ENCODE measurements around the gene BTBD9. TPM values are rescaled to one million over a fixed set of nuclear protein-coding genes. Genes with fewer than 3 reads are reported as not detected.

The BTBD9 gene
- polyA plus RNA-seq, 2 of the 4 experiments (the other 2 are of a cell fraction): 2.3 to 4.6 TPM

DNA sequence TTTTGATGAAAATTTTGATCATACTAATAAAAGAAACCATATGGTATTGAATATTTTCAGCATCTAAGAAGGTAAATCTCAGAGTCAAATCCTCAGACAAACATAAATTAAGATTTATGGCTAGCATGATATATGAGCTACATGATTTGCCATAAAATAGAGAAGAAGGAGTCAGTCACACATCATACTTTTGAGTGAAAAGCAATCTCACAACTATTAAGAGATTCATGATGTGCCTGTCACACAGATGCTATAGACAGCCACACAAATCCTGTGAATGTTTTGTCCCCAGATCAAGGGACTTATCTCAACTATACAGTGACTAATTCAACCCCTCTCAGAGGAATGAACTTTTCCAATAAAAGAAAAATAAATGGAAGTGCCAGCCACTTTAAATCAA is 85.7 kb downstream of the BTBD9 start:
- no peak for ATAC-seq
- CTCF ChIA-PET: interaction anchor here (0.8 kb wide), 1 partner anchor 22 kb away, joined by 4 read pairs; no protein-coding TSS in a partner anchor
- Histone ChIP-seq H3K9me3 (no peaks in the 10 kb centered on the region), H3K4me1 (peaks cover 7% of the 10 kb centered on the region; the same call in 1 of the 3 replicates), H3K4me2 (no peak overlapping the region), H3K27ac (no peak overlapping the region), H3K4me3 (no peak overlapping the region)
- FAIRE-seq: no peak
- TF ChIP-seq HMGXB4 (CRISPR knock-in tag; IDR thresholded peaks at IDR 0.05; ENCODE audit: borderline replicate concordance): no peak
- TF ChIP-seq FOSL2 (IDR thresholded peaks at IDR 0.05): no peak
- no peak for TF ChIP-seq FOSL2 (CRISPR knock-in tag; IDR thresholded peaks at IDR 0.05)
- no peak for TF ChIP-seq MAX (IDR thresholded peaks at IDR 0.05)
- TF ChIP-seq PBX3 (IDR thresholded peaks at IDR 0.05): no peak
- TF ChIP-seq ZSCAN20 (CRISPR knock-in tag; IDR thresholded peaks at IDR 0.05): no peak
- TF ChIP-seq, protein P1, sequence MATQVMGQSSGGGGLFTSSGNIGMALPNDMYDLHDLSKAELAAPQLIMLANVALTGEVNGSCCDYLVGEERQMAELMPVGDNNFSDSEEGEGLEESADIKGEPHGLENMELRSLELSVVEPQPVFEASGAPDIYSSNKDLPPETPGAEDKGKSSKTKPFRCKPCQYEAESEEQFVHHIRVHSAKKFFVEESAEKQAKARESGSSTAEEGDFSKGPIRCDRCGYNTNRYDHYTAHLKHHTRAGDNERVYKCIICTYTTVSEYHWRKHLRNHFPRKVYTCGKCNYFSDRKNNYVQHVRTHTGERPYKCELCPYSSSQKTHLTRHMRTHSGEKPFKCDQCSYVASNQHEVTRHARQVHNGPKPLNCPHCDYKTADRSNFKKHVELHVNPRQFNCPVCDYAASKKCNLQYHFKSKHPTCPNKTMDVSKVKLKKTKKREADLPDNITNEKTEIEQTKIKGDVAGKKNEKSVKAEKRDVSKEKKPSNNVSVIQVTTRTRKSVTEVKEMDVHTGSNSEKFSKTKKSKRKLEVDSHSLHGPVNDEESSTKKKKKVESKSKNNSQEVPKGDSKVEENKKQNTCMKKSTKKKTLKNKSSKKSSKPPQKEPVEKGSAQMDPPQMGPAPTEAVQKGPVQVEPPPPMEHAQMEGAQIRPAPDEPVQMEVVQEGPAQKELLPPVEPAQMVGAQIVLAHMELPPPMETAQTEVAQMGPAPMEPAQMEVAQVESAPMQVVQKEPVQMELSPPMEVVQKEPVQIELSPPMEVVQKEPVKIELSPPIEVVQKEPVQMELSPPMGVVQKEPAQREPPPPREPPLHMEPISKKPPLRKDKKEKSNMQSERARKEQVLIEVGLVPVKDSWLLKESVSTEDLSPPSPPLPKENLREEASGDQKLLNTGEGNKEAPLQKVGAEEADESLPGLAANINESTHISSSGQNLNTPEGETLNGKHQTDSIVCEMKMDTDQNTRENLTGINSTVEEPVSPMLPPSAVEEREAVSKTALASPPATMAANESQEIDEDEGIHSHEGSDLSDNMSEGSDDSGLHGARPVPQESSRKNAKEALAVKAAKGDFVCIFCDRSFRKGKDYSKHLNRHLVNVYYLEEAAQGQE (IDR thresholded peaks at IDR 0.05): no peak
- no peak for TF ChIP-seq TFCP2L1 (CRISPR knock-in tag; IDR thresholded peaks at IDR 0.05)
- TF ChIP-seq CBX8 (IDR thresholded peaks at IDR 0.05): no peak
- no peak for TF ChIP-seq ZFP36 (IDR thresholded peaks at IDR 0.05; ENCODE audit: borderline replicate concordance, partially characterized antibody)
- TF ChIP-seq, protein P2, sequence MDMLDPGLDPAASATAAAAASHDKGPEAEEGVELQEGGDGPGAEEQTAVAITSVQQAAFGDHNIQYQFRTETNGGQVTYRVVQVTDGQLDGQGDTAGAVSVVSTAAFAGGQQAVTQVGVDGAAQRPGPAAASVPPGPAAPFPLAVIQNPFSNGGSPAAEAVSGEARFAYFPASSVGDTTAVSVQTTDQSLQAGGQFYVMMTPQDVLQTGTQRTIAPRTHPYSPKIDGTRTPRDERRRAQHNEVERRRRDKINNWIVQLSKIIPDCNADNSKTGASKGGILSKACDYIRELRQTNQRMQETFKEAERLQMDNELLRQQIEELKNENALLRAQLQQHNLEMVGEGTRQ (IDR thresholded peaks at IDR 0.05): no peak
- no peak for TF ChIP-seq JUN (IDR thresholded peaks at IDR 0.05)
- TF ChIP-seq JUNB (IDR thresholded peaks at IDR 0.05): no peak
- no peak for TF ChIP-seq HOXB13 (CRISPR knock-in tag; IDR thresholded peaks at IDR 0.05; ENCODE audit: low read depth)
- no peak for TF ChIP-seq POLR2AphosphoS2 (conservative IDR thresholded peaks at IDR 0.05; ENCODE audit: low read length)
- POLR2A ChIA-PET: no interaction called here
- no peak for DNase-seq (ENCODE audit: low read depth in 1 of 2, low spot score in 1 of 2)

GRCh38 chr6:38552121-38552520 is 87.6 kb downstream of the BTBD9 start:
- ATAC-seq (no peak), FAIRE-seq (no peak), DNase-seq (ENCODE audit: low read depth in 1 of 2, low spot score in 1 of 2) (no peak)
- Histone ChIP-seq H3K4me3 (no peak overlapping the region), H3K4me1 (peaks cover 7% of the 10 kb centered on the region; the same call in 1 of the 3 replicates), H3K4me2 (no peak overlapping the region), H3K9me3 (no peaks in the 10 kb centered on the region), H3K27ac (no peak overlapping the region)
- 78% methylated on average over 3 of the region's 3 CpGs for WGBS (ENCODE audit: missing lambda C conversion rate)
- CTCF ChIA-PET: no interaction called here
- POLR2A ChIA-PET: no interaction called here
- TF ChIP-seq, protein P2 (IDR thresholded peaks at IDR 0.05): no peak
- TF ChIP-seq CHD2 (IDR thresholded peaks at IDR 0.05; ENCODE audit: low read length, partially characterized antibody): no peak
- TF ChIP-seq ZSCAN20 (CRISPR knock-in tag; IDR thresholded peaks at IDR 0.05): no peak
- no peak for TF ChIP-seq HDAC2 (IDR thresholded peaks at IDR 0.05)
- TF ChIP-seq FOSL2 (IDR thresholded peaks at IDR 0.05): no peak
- no peak for TF ChIP-seq FOSL2 (CRISPR knock-in tag; IDR thresholded peaks at IDR 0.05)

Measured in A549 (cell line).